ENCODE data around the gene TPCN2.

The TPCN2 gene

GRCh38 chr11:69040051-69040450, 8.7 kb upstream of the TPCN2 start:
- no peak for DNase-seq (ENCODE audit: low read depth)
- no peak for TF ChIP-seq CTCF (conservative IDR thresholded peaks at IDR 0.05; ENCODE audit: low read length)
- H3K4me3 ChIP-seq (ENCODE audit: low read length): no peak overlapping the region

- DNase-seq (ENCODE audit: low read depth): peak; percentile 88
- no peak for TF ChIP-seq CTCF (conservative IDR thresholded peaks at IDR 0.05; ENCODE audit: low read length)
- H3K4me3 ChIP-seq (ENCODE audit: low read length): no peak overlapping the region
Observed at GRCh38 chr11:69040581-69041260, 8.0 kb upstream of the TPCN2 start.

GRCh38 chr11:69041516-69041915, 7.2 kb upstream of the TPCN2 start:
- DNase-seq (ENCODE audit: low read depth): no peak

GRCh38 chr11:69044111-69045013, 4.4 kb upstream of the TPCN2 start:
- TF ChIP-seq CTCF (conservative IDR thresholded peaks at IDR 0.05; ENCODE audit: low read length): peak; percentile 85
- peak; percentile 93 for DNase-seq (ENCODE audit: low read depth)

More at GRCh38 chr11:69041516-69041915, 7.2 kb upstream of the TPCN2 start:
- no peak for TF ChIP-seq CTCF (conservative IDR thresholded peaks at IDR 0.05; ENCODE audit: low read length)
- no peak overlapping the region for H3K4me3 ChIP-seq (ENCODE audit: low read length)

GRCh38 chr11:69048031-69048693, 570 bp upstream of the TPCN2 start:
- DNase-seq (ENCODE audit: low read depth): no peak
- TF ChIP-seq CTCF (conservative IDR thresholded peaks at IDR 0.05; ENCODE audit: low read length): no peak
- peak overlapping the region; percentile 49 for H3K4me3 ChIP-seq (ENCODE audit: low read length)

More at GRCh38 chr11:69044111-69045013, 4.4 kb upstream of the TPCN2 start:
- no peak overlapping the region for H3K4me3 ChIP-seq (ENCODE audit: low read length)

- no peak for TF ChIP-seq CTCF (conservative IDR thresholded peaks at IDR 0.05; ENCODE audit: low read length)
Observed at GRCh38 chr11:69049490-69049867, 747 bp downstream of the TPCN2 start.

More at GRCh38 chr11:69049490-69049867, 747 bp downstream of the TPCN2 start:
- DNase-seq (ENCODE audit: low read depth): no peak
- H3K4me3 ChIP-seq (ENCODE audit: low read length): peak overlapping the region; percentile 77
